Gastroesophageal sphincter (tissue), 3 donors: Measurements from ENCODE around the gene ACTL8.

Source experiments
- CTCF ChIP-seq, 4 experiments: fragments of 200-600 bp in 2 of 4; fragments of 450-650 bp in 2 of 4; sonication (generic) in 1 of 4; IDR thresholded peaks; one replicate each; pipeline ENCODE4 v1.5.1; 2017 to 2019; ENCODE audit warnings: antibody characterized with exemption in 4 of 4, mild to moderate bottlenecking in 2 of 4, moderate library complexity in 2 of 4
- EP300 ChIP-seq: sonication (generic); formaldehyde crosslinking; IDR thresholded peaks from one replicate; pipeline ENCODE4 v1.6.1; 2017; ENCODE audit warnings: antibody characterized with exemption, mild to moderate bottlenecking
- POLR2A ChIP-seq, 2 donors: fragments of 450-650 bp; IDR thresholded peaks; one replicate each; pipeline ENCODE4 v1.6.1; 2017; ENCODE audit warnings: antibody characterized with exemption in 2 of 2, mild to moderate bottlenecking in 2 of 2, moderate library complexity in 1 of 2

- no peak for TF ChIP-seq CTCF (IDR thresholded peaks at IDR 0.05)
- TF ChIP-seq POLR2A (IDR thresholded peaks at IDR 0.05) = no peak
- no peak for TF ChIP-seq EP300
Measured at GRCh38 chr1:17732475-17732874, 22.7 kb upstream of the ACTL8 start.
